Measurements from ENCODE around the gene LONP1.

The LONP1 gene

GRCh38 chr19:5667751-5668271, 52.1 kb downstream of the LONP1 start:
- Histone ChIP-seq H3K27me3 (no peaks in the 10 kb centered on the region), H3K4me3 (ENCODE audit: low read depth, low read length) (no peak overlapping the region), H3K36me3 (peaks cover 82% of the 10 kb centered on the region), H3K9me3 (no peaks in the 10 kb centered on the region), H3K4me1 (no peaks in the 10 kb centered on the region)
- no peak for TF ChIP-seq CTCF (IDR thresholded peaks at IDR 0.05; ENCODE audit: low read depth, low read length)
- DNase-seq: no peak

DNA sequence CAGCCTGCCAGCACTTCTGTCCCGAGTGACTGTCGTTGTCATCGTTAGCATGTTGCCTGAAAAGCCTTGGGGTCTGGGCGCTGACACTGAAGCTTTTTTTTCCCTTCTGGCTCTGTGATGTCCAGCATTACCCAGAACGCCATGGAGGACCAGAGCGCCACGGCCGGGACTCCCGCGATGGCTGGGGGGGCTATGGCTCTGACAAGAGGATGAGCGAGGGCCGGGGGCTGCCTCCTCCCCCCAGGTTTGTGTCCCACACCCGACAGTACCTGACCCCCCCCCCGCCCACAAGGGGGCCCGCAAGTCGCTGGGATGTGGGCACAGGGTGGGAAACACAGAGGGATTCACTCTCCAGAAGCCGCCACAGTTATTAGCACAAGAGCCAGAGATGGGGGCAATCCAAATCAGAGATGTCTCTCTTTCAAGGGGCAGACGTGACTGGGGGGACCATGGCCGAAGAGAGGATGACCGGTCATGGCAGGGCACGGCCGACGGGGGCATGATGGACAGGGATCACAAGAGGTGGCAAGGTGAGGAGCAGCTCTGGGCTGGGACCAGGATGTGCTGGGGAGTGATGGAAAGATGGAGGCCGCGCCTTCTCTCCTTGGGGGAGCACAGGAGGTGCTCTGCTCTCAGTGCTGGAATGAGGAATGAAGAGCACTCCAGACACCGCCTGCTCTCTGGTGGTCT, 52.9 kb downstream of the LONP1 start:
- Histone ChIP-seq H3K4me1 (no peaks in the 10 kb centered on the region), H3K27me3 (no peaks in the 10 kb centered on the region), H3K9me3 (no peaks in the 10 kb centered on the region), H3K4me3 (ENCODE audit: low read depth, low read length) (no peak overlapping the region), H3K36me3 (peaks cover 88% of the 10 kb centered on the region)
- no peak for DNase-seq
- no peak for TF ChIP-seq CTCF (IDR thresholded peaks at IDR 0.05; ENCODE audit: low read depth, low read length)

DNA sequence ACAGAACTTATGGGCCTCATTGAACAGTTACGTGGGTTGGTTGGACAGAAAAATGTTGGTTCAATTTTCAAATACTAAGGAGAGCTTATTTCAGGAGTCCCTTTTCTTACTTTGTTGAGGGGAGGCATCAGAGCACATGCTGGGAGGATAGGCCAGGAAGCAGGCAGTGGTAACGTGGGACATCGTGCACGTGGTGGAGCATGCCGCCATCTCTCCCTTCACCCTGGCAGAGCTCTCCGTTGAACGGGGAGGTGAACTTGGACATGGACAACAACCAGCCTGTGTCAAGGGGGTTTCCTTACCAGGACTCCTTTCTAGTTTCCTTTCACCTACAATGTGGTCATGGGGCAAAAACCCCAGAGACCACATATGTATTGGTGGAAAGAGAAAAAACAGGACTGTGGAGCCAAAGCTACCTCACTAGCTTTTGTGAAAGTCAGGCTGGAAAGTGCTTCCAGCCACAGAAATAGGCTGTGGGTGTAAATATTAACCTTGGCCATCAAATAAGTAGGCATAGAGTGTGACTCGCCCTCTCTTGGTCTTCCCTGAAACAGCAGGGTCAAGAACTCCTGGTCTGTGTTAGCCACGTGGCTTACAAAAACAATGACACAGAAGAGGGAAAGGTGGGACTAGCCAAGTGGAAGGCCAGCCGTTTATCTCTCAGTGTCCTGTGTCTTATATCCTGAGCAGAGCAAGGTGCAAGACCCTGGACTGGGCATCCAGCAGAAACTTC, 54.0 kb downstream of the LONP1 start:
- Histone ChIP-seq H3K36me3 (peaks cover 88% of the 10 kb centered on the region), H3K4me1 (no peaks in the 10 kb centered on the region), H3K27me3 (no peaks in the 10 kb centered on the region), H3K4me3 (ENCODE audit: low read depth, low read length) (no peak overlapping the region), H3K9me3 (no peaks in the 10 kb centered on the region)
- TF ChIP-seq CTCF (IDR thresholded peaks at IDR 0.05; ENCODE audit: low read depth, low read length): peak; percentile 29; the same call in 1 of the 2 replicates
- no peak for DNase-seq

GRCh38 chr19:5664515-5664914, 55.4 kb downstream of the LONP1 start:
- no peak overlapping the region for H3K4me3 ChIP-seq (ENCODE audit: low read depth, low read length)
- DNase-seq: no peak
- no peaks in the 10 kb centered on the region for H3K4me1 ChIP-seq
- H3K27me3 ChIP-seq: no peaks in the 10 kb centered on the region
- no peaks in the 10 kb centered on the region for H3K9me3 ChIP-seq
- H3K36me3 ChIP-seq: peaks cover 93% of the 10 kb centered on the region
- no peak for TF ChIP-seq CTCF (IDR thresholded peaks at IDR 0.05; ENCODE audit: low read depth, low read length)

- H3K4me1 ChIP-seq: no peaks in the 10 kb centered on the region
- no peaks in the 10 kb centered on the region for H3K9me3 ChIP-seq
- H3K4me3 ChIP-seq (ENCODE audit: low read depth, low read length): no peak overlapping the region
- no peak for TF ChIP-seq CTCF (IDR thresholded peaks at IDR 0.05; ENCODE audit: low read depth, low read length)
- H3K36me3 ChIP-seq: peaks cover 93% of the 10 kb centered on the region
- DNase-seq: no peak
- H3K27me3 ChIP-seq: no peaks in the 10 kb centered on the region
Measured at GRCh38 chr19:5663904-5664303, 56.0 kb downstream of the LONP1 start.

DNA sequence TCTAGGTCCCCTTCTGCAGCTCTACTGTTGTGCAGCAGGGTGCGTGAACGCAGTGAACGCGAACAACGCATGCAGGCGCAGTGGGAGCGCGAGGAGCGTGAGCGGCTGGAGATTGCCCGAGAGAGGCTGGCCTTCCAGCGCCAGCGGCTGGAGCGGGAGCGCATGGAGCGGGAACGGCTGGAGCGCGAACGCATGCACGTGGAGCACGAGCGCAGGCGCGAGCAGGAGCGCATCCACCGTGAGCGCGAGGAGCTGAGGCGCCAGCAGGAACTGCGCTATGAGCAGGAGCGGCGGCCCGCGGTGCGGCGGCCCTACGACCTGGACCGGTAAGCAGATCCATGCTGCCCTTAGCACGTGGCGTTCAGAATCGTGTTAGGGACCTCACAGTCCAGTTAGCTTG, 58.5 kb downstream of the LONP1 start:
- Histone ChIP-seq H3K9me3 (no peaks in the 10 kb centered on the region), H3K27me3 (no peaks in the 10 kb centered on the region), H3K36me3 (peaks cover 97% of the 10 kb centered on the region), H3K4me1 (no peaks in the 10 kb centered on the region), H3K4me3 (ENCODE audit: low read depth, low read length) (no peak overlapping the region)
- DNase-seq: no peak
- no peak for TF ChIP-seq CTCF (IDR thresholded peaks at IDR 0.05; ENCODE audit: low read depth, low read length)
